ENCODE data around the gene RAD51C.

RAD51C gene

GRCh38 chr17:58660621-58661020 is 31.8 kb upstream of the RAD51C start:
- H3K27me3 ChIP-seq (replicated peaks): no peaks in the 10 kb centered on the region
- no peak overlapping the region for H3K27ac ChIP-seq
- in situ Hi-C loops (cut with HindIII; ENCODE audit: low pct_ligation_motif_present, low sequenced_read_pairs): no loop called here
- no peak overlapping the region for H3K4me3 ChIP-seq (ENCODE audit: low read depth, low read length)
- no peak for TF ChIP-seq CTCF (IDR thresholded peaks at IDR 0.05; ENCODE audit: low read depth, low read length, missing control alignments)
- DNase-seq: no peak
- no peaks in the 10 kb centered on the region for H3K36me3 ChIP-seq (replicated peaks)

- no peak for DNase-seq
- H3K27ac ChIP-seq: no peak overlapping the region
- H3K4me3 ChIP-seq (ENCODE audit: low read depth, low read length): no peak overlapping the region
- H3K27me3 ChIP-seq (replicated peaks): no peaks in the 10 kb centered on the region
- H3K36me3 ChIP-seq (replicated peaks): no peaks in the 10 kb centered on the region
- in situ Hi-C loops (cut with HindIII; ENCODE audit: low pct_ligation_motif_present, low sequenced_read_pairs): no loop called here
- no peak for TF ChIP-seq CTCF (IDR thresholded peaks at IDR 0.05; ENCODE audit: low read depth, low read length, missing control alignments)
These were observed 30.9 kb upstream of the RAD51C start for GRCh38 chr17:58661499-58661898.

- no peak for TF ChIP-seq CTCF (IDR thresholded peaks at IDR 0.05; ENCODE audit: low read depth, low read length, missing control alignments)
- no peaks in the 10 kb centered on the region for H3K36me3 ChIP-seq (replicated peaks)
- H3K27ac ChIP-seq: no peak overlapping the region
- H3K27me3 ChIP-seq (replicated peaks): no peaks in the 10 kb centered on the region
- no peak overlapping the region for H3K4me3 ChIP-seq (ENCODE audit: low read depth, low read length)
- in situ Hi-C loops (cut with HindIII; ENCODE audit: low pct_ligation_motif_present, low sequenced_read_pairs): no loop called here
- no peak for DNase-seq
These were observed 28.1 kb upstream of the RAD51C start for GRCh38 chr17:58664302-58664701.

- H3K27me3 ChIP-seq (replicated peaks): no peaks in the 10 kb centered on the region
- no peak overlapping the region for H3K4me3 ChIP-seq (ENCODE audit: low read depth, low read length)
- no peaks in the 10 kb centered on the region for H3K36me3 ChIP-seq (replicated peaks)
- in situ Hi-C loops (cut with HindIII; ENCODE audit: low pct_ligation_motif_present, low sequenced_read_pairs): no loop called here
- H3K27ac ChIP-seq: no peak overlapping the region
- no peak for TF ChIP-seq CTCF (IDR thresholded peaks at IDR 0.05; ENCODE audit: low read depth, low read length, missing control alignments)
- no peak for DNase-seq
These were observed 26.2 kb upstream of the RAD51C start for GRCh38 chr17:58665946-58666857.

- Histone ChIP-seq H3K27ac (no peak overlapping the region), H3K27me3 (replicated peaks) (no peaks in the 10 kb centered on the region), H3K4me3 (ENCODE audit: low read depth, low read length) (no peak overlapping the region), H3K36me3 (replicated peaks) (no peaks in the 10 kb centered on the region)
- in situ Hi-C loops (cut with HindIII; ENCODE audit: low pct_ligation_motif_present, low sequenced_read_pairs): no loop called here
- DNase-seq: no peak
- no peak for TF ChIP-seq CTCF (IDR thresholded peaks at IDR 0.05; ENCODE audit: low read depth, low read length, missing control alignments)
These were observed 25.5 kb upstream of the RAD51C start for GRCh38 chr17:58666858-58667267.

Measured in brain microvascular endothelial cell (primary cell).